Breast epithelium (tissue), 4 donors: Measurements from ENCODE around the gene E2F3. TPM values are rescaled to one million over a fixed set of nuclear protein-coding genes. Genes with fewer than 3 reads are reported as not detected.

Experiments
- DNase-seq, 2 donors: peaks; one replicate each; pipeline ENCODE4 v3.0.0-alpha.2; 2019; ENCODE audit warnings: low spot score in 2 of 2
- H3K27ac ChIP-seq, 2 donors: fragments of 200-600 bp; sonication (generic) in 1 of 2; one replicate each; pipeline ENCODE4 v1.5.1; 2016 to 2019; ENCODE audit warnings: mild to moderate bottlenecking in 1 of 2
- H3K27me3 ChIP-seq, 2 donors: fragments of 200-600 bp; sonication (generic) in 1 of 2; one replicate each; pipeline versions ENCODE4 v1.5.1 to v1.6.0; 2017 to 2019; ENCODE audit warnings: control low read depth in 1 of 2, mild to moderate bottlenecking in 1 of 2
- H3K36me3 ChIP-seq: fragments of 200-600 bp; one replicate; pipeline ENCODE4 v1.5.1; 2019
- H3K4me1 ChIP-seq, 2 donors: fragments of 200-600 bp; sonication (generic); one replicate each; pipeline ENCODE4 v1.5.1; 2016 to 2019; ENCODE audit warnings: control low read depth in 1 of 2
- H3K4me3 ChIP-seq, 3 donors: fragments of 200-600 bp; sonication (generic); 1 replicate in 2 of 3; 2 replicates in 1 of 3; pipeline ENCODE4 v1.5.1; 2016 to 2019; ENCODE audit warnings: mild to moderate bottlenecking in 3 of 3, moderate library complexity in 2 of 3
- H3K9me3 ChIP-seq, 2 donors: fragments of 200-600 bp; sonication (generic) in 1 of 2; one replicate each; pipeline ENCODE4 v1.5.1; 2016 to 2019; ENCODE audit warnings: control low read depth in 1 of 2
- CTCF ChIP-seq, 3 donors: fragments of 450-650 bp; IDR thresholded peaks; one replicate each; pipeline ENCODE4 v1.5.1; 2016 to 2017; ENCODE audit warnings: antibody characterized with exemption in 3 of 3, mild to moderate bottlenecking in 3 of 3, moderate library complexity in 3 of 3
- POLR2A ChIP-seq: fragments of 450-650 bp; IDR thresholded peaks from one replicate; pipeline ENCODE4 v1.6.1; 2016; ENCODE audit warnings: antibody characterized with exemption, mild to moderate bottlenecking, moderate library complexity
- POLR2AphosphoS5 ChIP-seq, 3 donors: sonication (generic); formaldehyde crosslinking; IDR thresholded peaks; one replicate each; pipeline ENCODE4 v1.6.1; 2017; ENCODE audit warnings: antibody characterized with exemption in 3 of 3
- intact Hi-C: fragments of 100-400 bp; cut with DNase I; formaldehyde crosslinking; loops from one replicate; pipeline ENCODE4 v1.15.1; 2023; ENCODE audit warnings: low total_unique reads
- total RNA-seq, 3 donors: library from RNA; depleted of rRNA; stranded (reverse); fragments of >200 nt; gene quantifications; one replicate each; pipeline ENCODE4 v1.1.0, GENCODE V29; 2016

The E2F3 gene
- total RNA-seq, result 1 to 10 TPM; 4.9 to 8.5 (median 7.5) TPM

- intact Hi-C loops, result no loop called here
- peak; percentile 100 for DNase-seq
- Histone ChIP-seq H3K27me3 (no peaks in the 10 kb centered on the region), H3K4me1 (no peaks in the 10 kb centered on the region), H3K27ac (peak within 1 kb of the TSS; percentile 91 to 92), H3K36me3 (no peaks in the 10 kb centered on the region), H3K9me3 (no peaks in the 10 kb centered on the region), H3K4me3 (peak within 1 kb of the TSS; percentile 70 to 97 (median 82))
- TF ChIP-seq POLR2A, result no peak
- TF ChIP-seq CTCF (IDR thresholded peaks at IDR 0.05), result no peak
- peak in 2 of 3 donors; percentile 19 to 53 for TF ChIP-seq POLR2AphosphoS5 (IDR thresholded peaks at IDR 0.05)
Observed at GRCh38 chr6:20401205-20402091, at the start of gene E2F3. Gene E2F3 (plus strand): TSS chr6:20401879. CDS start chr6:20402233, 354 bp downstream.

DNA sequence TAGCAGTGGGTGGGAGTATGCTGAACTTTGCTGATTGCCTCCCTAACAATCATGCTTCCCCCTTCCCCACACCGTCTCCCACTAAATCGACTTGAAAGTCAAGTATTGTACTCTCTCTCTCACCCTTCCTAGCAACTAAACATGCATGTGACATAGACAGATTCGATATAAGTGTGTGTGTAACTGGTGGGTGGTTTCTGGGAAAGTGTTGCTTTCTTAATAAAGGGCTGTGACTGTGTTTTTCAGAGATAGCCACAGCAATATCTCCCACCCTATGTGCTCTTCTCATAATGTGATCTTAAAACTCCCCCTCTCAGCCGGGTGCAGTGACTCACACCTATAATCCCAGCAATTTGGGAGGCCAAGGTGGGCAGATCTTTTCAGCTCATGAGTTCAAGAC, 49.3 kb upstream of the E2F3 start:
- no peak overlapping the region for H3K4me3 ChIP-seq
- no peaks in the 10 kb centered on the region for H3K27me3 ChIP-seq
- no peaks in the 10 kb centered on the region for H3K36me3 ChIP-seq
- TF ChIP-seq POLR2AphosphoS5 (IDR thresholded peaks at IDR 0.05) (no peak), CTCF (IDR thresholded peaks at IDR 0.05) (no peak), POLR2A (no peak)
- H3K4me1 ChIP-seq, result no peaks in the 10 kb centered on the region
- no peak for DNase-seq
- intact Hi-C loops, result no loop called here
- no peak overlapping the region for H3K27ac ChIP-seq
- H3K9me3 ChIP-seq, result peaks cover 0 to 5% of the 10 kb centered on the region in 2 donors

DNA sequence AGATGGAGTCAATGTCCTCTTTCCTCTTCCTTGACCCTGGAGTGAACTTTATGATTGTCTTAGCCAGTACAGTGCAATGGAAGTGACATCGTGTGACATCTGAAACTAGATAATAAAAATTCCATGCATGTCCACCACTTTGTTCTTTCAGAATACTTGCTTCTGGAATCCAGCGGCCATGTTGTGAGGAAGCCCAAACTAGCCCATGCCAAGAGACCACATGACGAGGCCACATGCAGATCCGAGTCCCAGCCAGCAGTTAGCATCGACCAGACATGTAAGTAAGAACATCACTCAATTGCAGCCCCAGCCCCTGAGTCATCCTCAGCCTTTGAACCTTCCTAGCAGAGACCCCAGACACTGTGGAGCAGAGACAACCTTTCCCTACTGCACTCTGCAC, 48.5 kb upstream of the E2F3 start:
- DNase-seq, result no peak
- intact Hi-C loops, result no loop called here
- Histone ChIP-seq H3K9me3 (peaks cover 0 to 5% of the 10 kb centered on the region in 2 donors), H3K4me3 (no peak overlapping the region), H3K27me3 (no peaks in the 10 kb centered on the region), H3K36me3 (no peaks in the 10 kb centered on the region), H3K4me1 (no peaks in the 10 kb centered on the region), H3K27ac (no peak overlapping the region)
- no peak for TF ChIP-seq POLR2A
- TF ChIP-seq CTCF (IDR thresholded peaks at IDR 0.05), result no peak
- no peak for TF ChIP-seq POLR2AphosphoS5 (IDR thresholded peaks at IDR 0.05)

DNA sequence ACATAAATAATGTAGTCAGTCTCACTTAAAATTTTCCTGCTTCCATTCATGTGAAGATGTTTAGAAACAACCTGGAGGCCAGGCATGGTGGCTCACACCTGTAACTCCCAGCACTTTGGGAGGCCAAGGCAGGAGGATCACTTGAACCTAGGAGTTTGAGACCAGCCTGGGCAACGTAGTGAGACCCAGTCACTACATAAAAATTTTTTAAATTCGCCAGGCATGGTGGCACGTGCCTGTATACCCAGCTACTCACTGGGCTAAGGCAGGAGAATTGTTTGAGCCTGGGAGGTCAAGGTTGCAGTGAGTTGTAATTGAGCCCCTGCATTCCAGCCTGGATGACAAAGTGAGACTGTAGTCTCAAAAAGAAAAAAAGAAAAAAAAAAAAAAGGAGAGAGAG, 47.3 kb upstream of the E2F3 start:
- Histone ChIP-seq H3K9me3 (peaks cover 0 to 5% of the 10 kb centered on the region in 2 donors), H3K4me1 (no peaks in the 10 kb centered on the region), H3K4me3 (no peak overlapping the region), H3K27me3 (no peaks in the 10 kb centered on the region), H3K27ac (no peak overlapping the region), H3K36me3 (no peaks in the 10 kb centered on the region)
- no peak for TF ChIP-seq POLR2AphosphoS5 (IDR thresholded peaks at IDR 0.05)
- intact Hi-C loops, result no loop called here
- DNase-seq, result no peak

DNA sequence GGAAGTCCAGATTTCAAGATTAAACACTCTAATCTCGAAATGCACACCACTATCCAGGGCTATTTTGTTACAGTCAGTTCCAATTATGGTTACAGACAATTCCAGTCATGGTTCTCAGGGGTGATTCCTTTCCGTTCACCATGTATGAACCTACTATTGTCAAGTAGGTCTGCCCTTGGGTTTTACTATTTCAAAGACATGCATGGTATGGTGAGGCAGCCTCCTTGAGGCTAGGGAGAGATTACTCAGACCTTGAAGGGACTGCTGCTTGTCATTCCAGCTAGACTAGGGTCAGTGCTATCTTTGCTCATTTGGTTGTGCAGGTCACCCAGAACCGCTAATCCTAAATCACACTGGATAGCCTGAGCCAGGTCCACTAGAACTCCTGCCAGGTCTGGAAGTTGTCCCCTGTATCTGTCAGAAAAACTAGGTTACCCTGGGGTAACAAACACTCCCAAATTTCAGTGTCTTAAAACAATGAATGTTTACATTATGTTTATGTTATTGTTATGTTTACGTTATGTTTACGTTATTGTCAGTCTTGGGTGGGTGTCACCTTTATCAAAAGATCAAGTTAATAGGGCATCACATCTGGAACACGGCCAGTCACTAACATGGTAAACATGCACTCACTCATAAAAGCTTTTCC, 41.1 kb upstream of the E2F3 start:
- H3K4me1 ChIP-seq, result no peaks in the 10 kb centered on the region
- no peaks in the 10 kb centered on the region for H3K27me3 ChIP-seq
- TF ChIP-seq CTCF (IDR thresholded peaks at IDR 0.05) (no peak), POLR2AphosphoS5 (IDR thresholded peaks at IDR 0.05) (no peak), POLR2A (no peak)

More for the DNA sequence above, 41.1 kb upstream of the E2F3 start:
- intact Hi-C loops, result no loop called here
- Histone ChIP-seq H3K4me3 (no peak overlapping the region), H3K36me3 (no peaks in the 10 kb centered on the region), H3K27ac (no peak overlapping the region), H3K9me3 (no peaks in the 10 kb centered on the region)
- no peak for DNase-seq
